BE2C (cell line): ENCODE results near the gene POLR2L.

ENCODE experiments used
- DNase-seq: peaks from one replicate; pipeline ENCODE4 v3.0.0-alpha.2; 2020
- H3K27me3 ChIP-seq: fragments of 250-450 bp; sonication (Bioruptor Pico); 2 replicates; pipeline ENCODE4 v1.5.1; 2020; ENCODE audit warnings: mild to moderate bottlenecking
- H3K36me3 ChIP-seq: fragments of 250-450 bp; sonication (Bioruptor Pico); 2 replicates; pipeline ENCODE4 v1.5.1; 2020; ENCODE audit warnings: mild to moderate bottlenecking
- H3K4me1 ChIP-seq: fragments of 250-450 bp; sonication (Bioruptor Pico); 2 replicates; pipeline ENCODE4 v1.5.1; 2020
- H3K4me3 ChIP-seq: 2 replicates; pipeline ENCODE4 v1.5.1; 2011; ENCODE audit warnings: low read depth, low read length
- H3K9me3 ChIP-seq: fragments of 250-450 bp; sonication (Bioruptor Pico); 2 replicates; pipeline ENCODE4 v1.5.1; 2020
- TF ChIP-seq, protein P1 (sequence below): IDR thresholded peaks from 2 replicates; pipeline ENCODE4 v1.5.1; 2012; ENCODE audit warnings: mild to moderate bottlenecking, low read depth, low read length

POLR2L gene

DNA sequence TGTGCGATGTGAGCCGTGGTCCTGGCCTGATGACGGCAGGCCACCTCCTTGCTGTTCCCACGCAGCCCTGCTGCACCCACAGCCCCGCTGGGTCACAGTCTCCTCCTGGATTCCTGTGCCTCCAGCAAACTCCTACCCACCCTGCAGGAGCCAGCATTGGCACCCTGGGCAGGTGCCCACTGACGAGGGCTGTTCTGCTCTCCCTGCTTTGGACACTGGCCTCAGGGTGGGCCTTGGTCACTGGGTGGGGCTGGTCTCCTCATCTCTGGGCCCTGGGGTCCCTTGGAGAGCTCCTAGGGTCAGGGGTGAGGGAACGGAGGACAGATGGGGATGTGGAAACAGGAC lies 13.0 kb upstream of the POLR2L start:
- Histone ChIP-seq H3K36me3 (no peaks in the 10 kb centered on the region), H3K4me3 (no peak overlapping the region), H3K4me1 (peaks cover 14% of the 10 kb centered on the region), H3K9me3 (no peaks in the 10 kb centered on the region), H3K27me3 (no peaks in the 10 kb centered on the region; the same call in 1 of the 2 replicates)
- TF ChIP-seq, protein P1, sequence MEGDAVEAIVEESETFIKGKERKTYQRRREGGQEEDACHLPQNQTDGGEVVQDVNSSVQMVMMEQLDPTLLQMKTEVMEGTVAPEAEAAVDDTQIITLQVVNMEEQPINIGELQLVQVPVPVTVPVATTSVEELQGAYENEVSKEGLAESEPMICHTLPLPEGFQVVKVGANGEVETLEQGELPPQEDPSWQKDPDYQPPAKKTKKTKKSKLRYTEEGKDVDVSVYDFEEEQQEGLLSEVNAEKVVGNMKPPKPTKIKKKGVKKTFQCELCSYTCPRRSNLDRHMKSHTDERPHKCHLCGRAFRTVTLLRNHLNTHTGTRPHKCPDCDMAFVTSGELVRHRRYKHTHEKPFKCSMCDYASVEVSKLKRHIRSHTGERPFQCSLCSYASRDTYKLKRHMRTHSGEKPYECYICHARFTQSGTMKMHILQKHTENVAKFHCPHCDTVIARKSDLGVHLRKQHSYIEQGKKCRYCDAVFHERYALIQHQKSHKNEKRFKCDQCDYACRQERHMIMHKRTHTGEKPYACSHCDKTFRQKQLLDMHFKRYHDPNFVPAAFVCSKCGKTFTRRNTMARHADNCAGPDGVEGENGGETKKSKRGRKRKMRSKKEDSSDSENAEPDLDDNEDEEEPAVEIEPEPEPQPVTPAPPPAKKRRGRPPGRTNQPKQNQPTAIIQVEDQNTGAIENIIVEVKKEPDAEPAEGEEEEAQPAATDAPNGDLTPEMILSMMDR: no peak
- no peak for DNase-seq

- Histone ChIP-seq H3K27me3 (no peaks in the 10 kb centered on the region; the same call in 1 of the 2 replicates), H3K36me3 (no peaks in the 10 kb centered on the region), H3K4me1 (peaks cover 9% of the 10 kb centered on the region), H3K4me3 (no peak overlapping the region), H3K9me3 (no peaks in the 10 kb centered on the region)
- no peak for DNase-seq
- TF ChIP-seq, protein P1: no peak
These were observed 12.4 kb upstream of the POLR2L start for GRCh38 chr11:854601-855329.

DNA sequence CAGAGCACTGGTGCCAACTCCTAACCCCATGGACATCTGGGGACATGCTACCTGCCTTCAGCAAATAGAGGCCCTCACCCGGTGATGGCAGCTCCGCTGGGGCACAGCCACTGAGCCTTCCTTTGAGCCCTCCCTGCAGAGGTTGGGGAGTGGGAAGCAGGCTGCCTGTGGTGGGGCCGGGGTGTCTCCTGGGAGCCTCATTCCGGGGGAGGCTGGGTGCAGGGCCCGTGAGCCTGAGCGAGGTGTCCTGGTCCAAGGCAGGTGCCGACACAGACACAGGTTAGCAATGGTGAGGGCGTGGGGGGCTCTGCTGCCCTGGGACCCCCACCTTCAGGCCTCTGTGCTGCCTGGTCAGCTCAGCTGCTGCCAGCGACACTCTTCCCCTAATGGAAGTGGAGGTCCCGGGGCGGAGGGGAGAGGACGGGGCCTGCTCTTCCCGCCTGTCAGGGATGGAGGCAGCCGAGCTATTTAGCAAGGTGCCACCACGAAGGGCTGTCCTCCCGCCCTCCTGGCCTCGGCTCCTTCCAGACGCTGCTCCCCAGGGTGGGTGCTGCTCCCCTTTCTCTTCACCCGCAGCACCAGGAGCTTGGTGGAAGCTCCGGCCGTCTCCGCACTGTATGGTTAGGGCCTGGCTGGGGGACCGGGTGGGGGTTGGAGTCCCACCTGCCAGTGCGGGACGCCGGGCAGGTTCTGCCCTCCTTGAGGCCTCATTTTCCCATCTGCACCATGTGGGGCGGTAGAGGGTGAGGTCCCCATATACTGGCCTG lies 11.5 kb upstream of the POLR2L start:
- Histone ChIP-seq H3K27me3 (no peaks in the 10 kb centered on the region; the same call in 1 of the 2 replicates), H3K4me3 (no peak overlapping the region), H3K4me1 (peaks cover 9% of the 10 kb centered on the region), H3K36me3 (no peaks in the 10 kb centered on the region), H3K9me3 (no peaks in the 10 kb centered on the region)
- DNase-seq: no peak
- TF ChIP-seq, protein P1: no peak

DNA sequence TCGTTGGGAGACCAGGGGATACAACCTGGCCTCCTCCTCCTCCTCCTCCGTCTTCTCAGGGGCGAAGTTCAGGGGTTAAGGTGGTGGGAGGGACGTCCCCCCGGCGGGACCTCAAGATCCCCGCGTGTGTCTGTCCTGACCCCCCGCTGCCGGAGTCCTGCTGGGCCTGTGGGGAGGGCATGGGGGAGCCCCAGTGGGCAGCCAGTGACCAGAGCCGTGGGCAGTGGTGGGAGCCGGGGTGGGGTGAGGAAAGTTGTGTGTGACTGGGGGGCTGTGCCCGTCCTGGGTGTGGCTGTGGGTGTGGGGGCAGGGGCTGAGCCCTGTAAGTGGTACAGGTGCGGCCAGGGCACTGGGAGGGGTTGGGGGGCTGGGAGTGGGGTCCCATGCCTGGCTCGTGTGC lies 10.4 kb upstream of the POLR2L start:
- Histone ChIP-seq H3K9me3 (no peaks in the 10 kb centered on the region), H3K36me3 (no peaks in the 10 kb centered on the region), H3K4me1 (peaks cover 14% of the 10 kb centered on the region), H3K27me3 (no peaks in the 10 kb centered on the region; the same call in 1 of the 2 replicates), H3K4me3 (no peak overlapping the region)
- TF ChIP-seq, protein P1: no peak
- no peak for DNase-seq

- TF ChIP-seq, protein P1: 0 out of 2 replicates have a peak, but pooled peaks have one; percentile 9
- Histone ChIP-seq H3K36me3 (no peaks in the 10 kb centered on the region), H3K27me3 (no peaks in the 10 kb centered on the region; the same call in 1 of the 2 replicates), H3K4me1 (peaks cover 6% of the 10 kb centered on the region), H3K4me3 (peak overlapping the region; percentile 47), H3K9me3 (no peaks in the 10 kb centered on the region)
- DNase-seq: no peak
These were observed 8.7 kb upstream of the POLR2L start for GRCh38 chr11:850775-851763.
